ENCODE results near the gene COPS4. TPM values are rescaled to one million over a fixed set of nuclear protein-coding genes. Genes with fewer than 3 reads are reported as not detected.

The COPS4 gene
- total and polyA plus RNA-seq, 10 donors = 20.0 to 35.1 (median 25.9) TPM

DNA sequence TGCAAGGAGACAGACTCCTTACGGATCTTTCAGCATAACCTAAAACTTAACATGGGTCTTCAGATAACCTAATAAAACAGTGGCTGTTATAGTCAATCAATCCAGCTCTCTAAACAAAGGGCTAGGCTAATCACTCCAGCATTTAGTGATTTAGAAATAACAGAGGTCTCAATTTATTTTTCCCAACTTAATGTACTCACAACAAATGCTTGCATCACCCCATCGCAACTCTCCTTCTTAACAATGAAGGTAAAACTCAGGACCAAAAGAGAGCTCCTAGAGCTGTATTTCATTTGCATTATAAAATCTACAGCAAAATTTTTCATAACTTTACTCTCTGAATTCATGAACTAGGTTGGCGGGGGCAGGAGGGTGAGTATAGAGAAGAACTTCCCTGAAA, 25.5 kb upstream of the COPS4 start:
- no peaks in the 10 kb centered on the region for H3K9me3 ChIP-seq
- DNase-seq = no peak

DNA sequence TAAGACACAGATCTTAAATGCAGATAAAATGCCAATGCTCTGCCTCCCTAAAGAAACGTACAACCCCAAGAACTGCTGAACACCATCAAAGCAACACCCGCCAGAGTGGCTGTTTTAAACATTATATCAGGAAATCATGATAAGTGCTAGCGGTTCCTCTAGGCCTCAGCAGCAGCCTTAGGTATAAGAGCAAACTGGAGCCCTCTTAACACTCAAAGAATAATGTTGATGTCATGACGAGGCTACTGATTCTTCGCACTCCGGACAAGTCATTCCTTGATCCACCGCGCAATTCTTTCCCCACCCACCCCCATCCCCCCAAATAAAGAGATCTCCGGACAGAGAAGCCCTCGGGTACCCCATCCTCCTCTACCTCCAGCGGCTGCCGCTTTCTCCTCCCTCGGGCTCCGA, 24.9 kb upstream of the COPS4 start:
- peak overlapping the region; percentile 91 to 96 (median 94) for H3K27ac ChIP-seq
- intact Hi-C loops (cut with DNase I; ENCODE audit: low total_unique reads) = loop anchor here (10.0 kb wide), 1 partner anchor 105 kb away; the partner anchor contains the start of gene THAP9
- no peak for TF ChIP-seq POLR2AphosphoS5 (IDR thresholded peaks at IDR 0.05)
- TF ChIP-seq, protein P1, sequence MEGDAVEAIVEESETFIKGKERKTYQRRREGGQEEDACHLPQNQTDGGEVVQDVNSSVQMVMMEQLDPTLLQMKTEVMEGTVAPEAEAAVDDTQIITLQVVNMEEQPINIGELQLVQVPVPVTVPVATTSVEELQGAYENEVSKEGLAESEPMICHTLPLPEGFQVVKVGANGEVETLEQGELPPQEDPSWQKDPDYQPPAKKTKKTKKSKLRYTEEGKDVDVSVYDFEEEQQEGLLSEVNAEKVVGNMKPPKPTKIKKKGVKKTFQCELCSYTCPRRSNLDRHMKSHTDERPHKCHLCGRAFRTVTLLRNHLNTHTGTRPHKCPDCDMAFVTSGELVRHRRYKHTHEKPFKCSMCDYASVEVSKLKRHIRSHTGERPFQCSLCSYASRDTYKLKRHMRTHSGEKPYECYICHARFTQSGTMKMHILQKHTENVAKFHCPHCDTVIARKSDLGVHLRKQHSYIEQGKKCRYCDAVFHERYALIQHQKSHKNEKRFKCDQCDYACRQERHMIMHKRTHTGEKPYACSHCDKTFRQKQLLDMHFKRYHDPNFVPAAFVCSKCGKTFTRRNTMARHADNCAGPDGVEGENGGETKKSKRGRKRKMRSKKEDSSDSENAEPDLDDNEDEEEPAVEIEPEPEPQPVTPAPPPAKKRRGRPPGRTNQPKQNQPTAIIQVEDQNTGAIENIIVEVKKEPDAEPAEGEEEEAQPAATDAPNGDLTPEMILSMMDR (IDR thresholded peaks at IDR 0.05 in 8 of 11, conservative IDR thresholded peaks at IDR 0.05 in 3 of 11) = no peak
- no peak for TF ChIP-seq POLR2A (IDR thresholded peaks at IDR 0.05)

More for the DNA sequence above, 25.5 kb upstream of the COPS4 start:
- TF ChIP-seq, protein P1 (IDR thresholded peaks at IDR 0.05 in 8 of 11, conservative IDR thresholded peaks at IDR 0.05 in 3 of 11) = no peak
- TF ChIP-seq POLR2AphosphoS5 (IDR thresholded peaks at IDR 0.05) = no peak
- no peak for TF ChIP-seq POLR2A (IDR thresholded peaks at IDR 0.05)
- Histone ChIP-seq H3K27ac (peak overlapping the region; percentile 91 to 96 (median 94)), H3K27me3 (replicated peaks in 1 of 7) (no peaks in the 10 kb centered on the region), H3K4me1 (peaks cover 16 to 82% (median 51%) of the 10 kb centered on the region in 6 donors), H3K4me3 (peak overlapping the region; percentile 60 to 85 (median 78)), H3K36me3 (no peaks in the 10 kb centered on the region)
- intact Hi-C loops (cut with DNase I; ENCODE audit: low total_unique reads) = no loop called here
- 62 to 71% (median 69%) methylated on average over 3 of the region's 3 CpGs for WGBS, 5 donors

DNA sequence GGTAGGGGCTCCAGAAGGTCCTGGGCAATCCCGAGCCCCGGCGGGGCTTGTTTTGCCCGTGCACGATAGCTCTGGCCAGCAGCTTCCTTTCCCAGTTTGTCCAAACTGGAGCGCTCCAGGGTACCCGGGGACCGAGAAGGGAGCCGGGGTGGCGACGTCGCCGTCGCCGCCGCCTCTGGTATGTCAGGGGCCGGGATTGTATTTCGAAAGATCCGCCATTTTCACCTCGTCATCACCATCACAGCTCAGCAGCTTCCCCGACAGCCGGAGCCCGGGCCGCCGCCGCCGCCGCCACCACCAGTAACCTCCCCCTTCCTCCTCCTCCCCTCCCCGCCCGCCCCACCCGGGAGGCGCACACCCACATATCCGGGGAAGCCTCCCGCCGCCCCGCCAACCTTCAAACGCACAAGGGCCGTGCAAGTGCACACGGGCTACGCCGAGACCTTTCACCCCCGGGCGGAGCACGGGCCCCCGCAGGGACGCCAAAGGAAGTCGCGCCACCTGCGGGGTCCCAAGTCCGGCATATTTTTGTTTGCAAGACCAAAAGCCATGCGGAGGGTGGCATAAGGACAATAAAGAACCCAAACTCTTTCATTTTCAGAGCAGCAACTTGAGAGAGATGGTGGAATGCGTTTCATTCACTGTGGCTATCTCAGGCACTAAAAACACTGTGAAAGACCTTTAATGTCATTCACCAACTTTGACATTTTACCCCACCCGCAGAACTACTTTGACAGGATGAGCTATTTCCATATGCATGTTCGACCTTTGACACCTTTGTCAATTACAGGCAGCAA, 24.3 kb upstream of the COPS4 start, which contains the start of gene LIN54:
Gene LIN54, minus strand, starts transcription at position 302 of the 797 bp plus-strand sequence. CDS start 25,979 bp downstream, outside the sequence.
- TF ChIP-seq POLR2AphosphoS5 (IDR thresholded peaks at IDR 0.05) = peak; percentile 39 to 84 (median 74)
- TF ChIP-seq, protein P1 (IDR thresholded peaks at IDR 0.05 in 8 of 11, conservative IDR thresholded peaks at IDR 0.05 in 3 of 11) = peak in 1 of 11 experiments; percentile 11
- no peak for TF ChIP-seq POLR2A (IDR thresholded peaks at IDR 0.05)
- Histone ChIP-seq H3K36me3 (no peaks in the 10 kb centered on the region), H3K9me3 (no peaks in the 10 kb centered on the region), H3K27me3 (replicated peaks in 1 of 7) (no peaks in the 10 kb centered on the region), H3K27ac (peak within 1 kb of the TSS; percentile 91 to 96 (median 94)), H3K4me3 (peak within 1 kb of the TSS; percentile 60 to 97 (median 82)), H3K4me1 (peaks cover 16 to 76% (median 50%) of the 10 kb centered on the region in 6 donors)
- peak; percentile 96 for DNase-seq
- 0 to 1% (median 0%) methylated on average over 40 to 54 of the region's 54 CpGs for WGBS, 5 donors
- intact Hi-C loops (cut with DNase I; ENCODE audit: low total_unique reads) = loop anchor here (10.0 kb wide), 1 partner anchor 106 kb away; the partner anchor contains the start of gene THAP9

More for the DNA sequence above, 24.9 kb upstream of the COPS4 start:
- WGBS, 5 donors = 0 to 2% (median 1%) methylated on average over 13 to 14 of the region's 14 CpGs
- H3K27me3 ChIP-seq (replicated peaks in 1 of 7) = no peaks in the 10 kb centered on the region
- H3K4me1 ChIP-seq = peaks cover 16 to 82% (median 51%) of the 10 kb centered on the region in 6 donors
- DNase-seq = no peak
- peak overlapping the region; percentile 60 to 85 (median 78) for H3K4me3 ChIP-seq
- H3K9me3 ChIP-seq = no peaks in the 10 kb centered on the region
- no peaks in the 10 kb centered on the region for H3K36me3 ChIP-seq

All from spleen (tissue), 11 donors.